SW480 (cell line): ENCODE results near the gene CEP70.

Experiments
- DNase-seq: peaks from one replicate; pipeline ENCODE4 v3.0.0-alpha.2; 2016; ENCODE audit warnings: low spot score

Gene CEP70

DNA sequence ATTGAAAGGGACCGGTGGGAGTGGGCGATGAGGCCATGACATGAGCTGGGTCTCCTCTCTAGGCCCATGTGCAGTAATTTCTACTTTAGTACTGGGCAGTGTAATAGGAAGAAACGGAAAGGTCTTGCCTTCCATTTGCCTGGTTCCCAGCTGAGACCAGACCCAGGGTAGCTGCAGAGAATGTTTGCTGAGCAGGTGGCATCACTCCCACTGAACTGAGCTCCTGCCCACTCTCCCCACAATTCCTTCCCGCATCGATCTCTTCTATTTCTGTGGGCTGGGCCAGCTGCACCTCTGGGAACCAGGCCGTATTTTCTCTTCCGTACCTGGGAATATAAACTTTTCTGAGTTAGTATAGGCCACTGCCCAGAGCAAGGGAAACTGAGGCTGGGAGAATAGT lies 143.9 kb downstream of the CEP70 start:
- no peak for DNase-seq

DNA sequence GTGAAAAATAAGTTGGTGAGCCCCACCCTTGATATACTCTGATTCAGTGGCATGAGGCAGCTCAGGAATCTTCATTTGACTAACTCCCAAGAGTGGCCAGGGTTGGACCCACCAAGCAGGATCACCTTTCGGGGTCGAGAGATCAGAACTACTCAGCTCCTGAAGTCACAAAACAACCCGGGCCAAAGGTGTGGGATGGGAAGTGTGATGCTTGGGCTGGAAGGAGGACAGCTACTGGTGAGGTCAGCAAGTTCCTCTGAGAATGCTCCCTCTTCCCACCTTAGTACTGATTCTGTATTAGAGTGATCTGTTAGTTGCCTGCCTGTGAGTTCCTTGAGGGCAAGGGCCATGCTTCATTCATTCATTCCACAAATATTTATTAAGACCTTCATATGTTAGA lies 144.6 kb downstream of the CEP70 start:
- DNase-seq = no peak

DNA sequence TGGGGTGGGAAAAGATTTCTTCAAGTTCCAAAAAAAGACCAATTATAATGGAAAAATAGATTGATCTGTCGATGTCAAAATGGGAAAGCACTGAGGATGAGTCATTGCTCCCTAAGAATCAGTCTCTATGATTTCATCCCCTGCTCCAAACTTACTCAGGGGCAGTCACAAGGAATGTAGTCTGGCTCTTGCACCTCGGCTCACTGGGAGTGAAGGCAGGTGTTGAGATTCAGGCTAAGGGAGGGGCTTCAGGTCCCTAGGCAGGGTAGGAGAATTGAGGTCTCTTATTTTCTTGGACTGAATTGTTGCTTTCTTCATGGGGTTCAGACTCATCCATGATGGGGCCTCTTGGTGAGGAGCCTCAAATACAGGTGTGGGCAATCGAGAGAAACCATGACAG lies 145.4 kb downstream of the CEP70 start:
- no peak for DNase-seq

DNA sequence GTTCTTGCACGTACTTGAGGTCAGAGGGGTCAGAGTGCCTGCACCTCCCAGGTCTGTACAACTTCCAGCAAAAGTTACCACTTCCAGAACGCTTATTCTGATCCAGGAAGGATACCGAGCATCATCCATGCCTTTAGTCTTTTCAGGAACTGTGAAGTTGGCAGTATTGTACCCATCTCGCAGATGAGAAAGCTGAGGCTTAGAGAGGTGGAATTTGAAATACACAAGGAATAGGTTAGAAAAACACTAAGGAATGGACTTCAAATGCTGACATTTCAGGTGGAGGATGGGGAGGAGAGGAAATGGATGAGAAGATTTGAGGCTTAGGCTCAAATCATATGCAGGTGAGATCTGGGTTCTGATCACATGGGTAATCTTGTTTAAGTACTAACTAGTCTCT lies 148.4 kb downstream of the CEP70 start:
- no peak for DNase-seq

DNA sequence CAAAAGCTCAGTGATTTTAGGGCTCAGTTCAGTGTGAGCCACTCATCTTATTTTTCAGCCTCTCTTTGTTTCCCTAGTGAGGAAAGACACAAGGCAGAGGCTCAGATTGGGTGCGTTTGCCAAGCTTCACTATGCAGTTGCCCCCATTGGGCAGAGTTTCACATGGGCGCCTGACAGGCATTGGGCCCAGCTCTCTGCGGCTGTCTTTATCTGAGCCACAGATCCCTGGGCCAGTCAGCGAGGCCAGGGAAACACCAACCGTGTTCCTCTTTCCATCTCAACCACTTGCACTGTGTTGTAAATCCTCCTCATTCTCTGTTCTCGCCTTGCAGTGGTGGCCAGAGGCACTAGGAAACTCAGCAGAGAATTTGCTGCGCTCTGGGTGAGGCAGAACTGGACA lies 148.8 kb downstream of the CEP70 start:
- no peak for DNase-seq
